Left colon (tissue), 2 donors: Measurements from ENCODE around the gene BTAF1. TPM values are rescaled to one million over a fixed set of nuclear protein-coding genes. Genes with fewer than 3 reads are reported as not detected.

Experiments
- total RNA-seq, 2 donors: library from RNA; stranded (reverse); fragmentation: NEBNext Ultra II Directional; extraction: Animal tissue kit (Norgen Biotek cat#: 25700); gene quantifications; one replicate each; pipeline ENCODE4 v1.2.1, GENCODE V29; 2021
- donor health status: DM: no; HTN: no; CAD: no.
- donor health status: DM: yes; HTN: yes; CAD: no.

The BTAF1 gene
- total RNA-seq, 2 donors from 2014 or later: 24.9 to 29.7 TPM

Other genes starting within 250 kb of the BTAF1 start
- 10 to 100 TPM; 23.5 to 27.5 TPM for gene TNKS2, start 125.3 kb upstream of the BTAF1 start, total RNA-seq
- gene FGFBP3, start 14.3 kb upstream of the BTAF1 start, total RNA-seq: 1 to 10 TPM; 1.5 to 2.3 TPM